Measurements from ENCODE around the gene TCAF1.

The TCAF1 gene

DNA sequence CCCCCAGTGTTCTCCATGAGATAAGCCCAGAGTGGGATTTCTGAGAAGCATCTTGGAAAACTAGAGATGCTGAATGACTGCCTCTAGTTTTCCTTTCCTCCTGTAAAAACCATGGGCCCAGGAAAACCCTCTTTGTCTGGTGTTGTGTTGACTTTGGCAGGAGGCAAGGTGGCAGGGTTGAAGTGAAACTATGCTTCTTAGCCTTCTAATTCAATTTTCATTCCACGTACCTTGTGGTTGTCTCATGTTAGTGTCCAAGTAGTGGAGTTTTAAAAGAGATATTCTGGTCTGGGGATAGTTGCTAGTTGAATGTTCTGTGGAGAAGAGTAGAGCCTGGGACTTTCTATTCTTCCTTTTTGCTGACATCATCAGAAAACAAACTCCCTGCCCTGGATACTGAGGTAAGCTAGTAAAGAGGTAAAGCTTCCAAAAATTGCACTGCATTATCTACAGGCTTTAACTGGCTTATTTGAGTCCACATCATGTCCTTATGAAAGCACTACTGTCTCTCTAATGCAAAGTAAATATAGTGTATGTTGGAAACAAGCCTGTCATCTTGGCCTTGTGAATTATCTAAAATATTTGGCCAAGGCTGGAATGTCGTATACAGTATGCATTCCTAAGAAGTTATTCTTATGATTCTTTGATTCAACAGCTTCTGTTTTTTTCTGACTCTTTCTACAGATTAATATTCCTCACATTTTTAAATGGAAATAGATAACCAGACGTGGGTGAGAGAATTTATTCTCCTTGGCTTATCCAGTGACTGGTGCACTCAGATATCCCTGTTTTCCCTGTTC, 32.8 kb upstream of the TCAF1 start, which contains the start of gene OR2F2:
TSS of gene OR2F2 (plus strand) at position 708 of the 800 bp plus-strand sequence. CDS start at position 708, 0 bp downstream.
- TF ChIP-seq, protein P1, sequence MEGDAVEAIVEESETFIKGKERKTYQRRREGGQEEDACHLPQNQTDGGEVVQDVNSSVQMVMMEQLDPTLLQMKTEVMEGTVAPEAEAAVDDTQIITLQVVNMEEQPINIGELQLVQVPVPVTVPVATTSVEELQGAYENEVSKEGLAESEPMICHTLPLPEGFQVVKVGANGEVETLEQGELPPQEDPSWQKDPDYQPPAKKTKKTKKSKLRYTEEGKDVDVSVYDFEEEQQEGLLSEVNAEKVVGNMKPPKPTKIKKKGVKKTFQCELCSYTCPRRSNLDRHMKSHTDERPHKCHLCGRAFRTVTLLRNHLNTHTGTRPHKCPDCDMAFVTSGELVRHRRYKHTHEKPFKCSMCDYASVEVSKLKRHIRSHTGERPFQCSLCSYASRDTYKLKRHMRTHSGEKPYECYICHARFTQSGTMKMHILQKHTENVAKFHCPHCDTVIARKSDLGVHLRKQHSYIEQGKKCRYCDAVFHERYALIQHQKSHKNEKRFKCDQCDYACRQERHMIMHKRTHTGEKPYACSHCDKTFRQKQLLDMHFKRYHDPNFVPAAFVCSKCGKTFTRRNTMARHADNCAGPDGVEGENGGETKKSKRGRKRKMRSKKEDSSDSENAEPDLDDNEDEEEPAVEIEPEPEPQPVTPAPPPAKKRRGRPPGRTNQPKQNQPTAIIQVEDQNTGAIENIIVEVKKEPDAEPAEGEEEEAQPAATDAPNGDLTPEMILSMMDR (IDR thresholded peaks at IDR 0.05; ENCODE audit: insufficient read depth, low read length), result no peak
- TF ChIP-seq, protein P2, sequence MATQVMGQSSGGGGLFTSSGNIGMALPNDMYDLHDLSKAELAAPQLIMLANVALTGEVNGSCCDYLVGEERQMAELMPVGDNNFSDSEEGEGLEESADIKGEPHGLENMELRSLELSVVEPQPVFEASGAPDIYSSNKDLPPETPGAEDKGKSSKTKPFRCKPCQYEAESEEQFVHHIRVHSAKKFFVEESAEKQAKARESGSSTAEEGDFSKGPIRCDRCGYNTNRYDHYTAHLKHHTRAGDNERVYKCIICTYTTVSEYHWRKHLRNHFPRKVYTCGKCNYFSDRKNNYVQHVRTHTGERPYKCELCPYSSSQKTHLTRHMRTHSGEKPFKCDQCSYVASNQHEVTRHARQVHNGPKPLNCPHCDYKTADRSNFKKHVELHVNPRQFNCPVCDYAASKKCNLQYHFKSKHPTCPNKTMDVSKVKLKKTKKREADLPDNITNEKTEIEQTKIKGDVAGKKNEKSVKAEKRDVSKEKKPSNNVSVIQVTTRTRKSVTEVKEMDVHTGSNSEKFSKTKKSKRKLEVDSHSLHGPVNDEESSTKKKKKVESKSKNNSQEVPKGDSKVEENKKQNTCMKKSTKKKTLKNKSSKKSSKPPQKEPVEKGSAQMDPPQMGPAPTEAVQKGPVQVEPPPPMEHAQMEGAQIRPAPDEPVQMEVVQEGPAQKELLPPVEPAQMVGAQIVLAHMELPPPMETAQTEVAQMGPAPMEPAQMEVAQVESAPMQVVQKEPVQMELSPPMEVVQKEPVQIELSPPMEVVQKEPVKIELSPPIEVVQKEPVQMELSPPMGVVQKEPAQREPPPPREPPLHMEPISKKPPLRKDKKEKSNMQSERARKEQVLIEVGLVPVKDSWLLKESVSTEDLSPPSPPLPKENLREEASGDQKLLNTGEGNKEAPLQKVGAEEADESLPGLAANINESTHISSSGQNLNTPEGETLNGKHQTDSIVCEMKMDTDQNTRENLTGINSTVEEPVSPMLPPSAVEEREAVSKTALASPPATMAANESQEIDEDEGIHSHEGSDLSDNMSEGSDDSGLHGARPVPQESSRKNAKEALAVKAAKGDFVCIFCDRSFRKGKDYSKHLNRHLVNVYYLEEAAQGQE (IDR thresholded peaks at IDR 0.05; ENCODE audit: insufficient replicate concordance, low read depth), result no peak
- TF ChIP-seq SPI1 (IDR thresholded peaks at IDR 0.05; ENCODE audit: borderline replicate concordance, low read depth), result no peak
- TF ChIP-seq POLR2AphosphoS5 (IDR thresholded peaks at IDR 0.05; ENCODE audit: low read depth), result no peak
- TF ChIP-seq GABPA (IDR thresholded peaks at IDR 0.05; ENCODE audit: low read depth), result no peak
- Histone ChIP-seq H3K4me3 (replicated peaks; ENCODE audit: insufficient read depth, low read length) (no peak within 1 kb of the TSS), H3K27ac (replicated peaks) (no peak within 1 kb of the TSS), H3K27me3 (ENCODE audit: insufficient read depth, poor library complexity, severe bottlenecking) (no peaks in the 10 kb centered on the region)
- no peak for DNase-seq (ENCODE audit: low read depth in 1 of 2, low spot score in 1 of 2)

DNA sequence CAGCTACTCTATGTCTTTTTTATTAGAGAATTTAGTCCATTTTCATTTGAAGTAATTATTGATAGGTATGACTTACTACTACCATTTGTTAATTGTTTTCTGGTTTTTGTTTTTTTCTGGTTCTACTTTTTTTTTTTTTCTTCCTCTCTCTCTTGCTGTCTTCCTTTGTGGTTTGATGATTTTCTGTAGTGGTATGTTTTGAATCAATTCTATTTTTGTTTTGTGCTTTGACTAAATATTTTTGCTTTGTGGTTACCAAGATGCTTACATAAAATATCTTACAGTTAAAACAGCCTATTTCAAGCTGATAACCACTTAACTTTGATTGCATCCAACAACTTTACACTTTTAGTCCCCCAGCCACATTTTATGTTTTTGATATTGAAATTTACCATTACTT, 29.8 kb upstream of the TCAF1 start:
- H3K4me3 ChIP-seq (replicated peaks; ENCODE audit: insufficient read depth, low read length), result no peak overlapping the region
- DNase-seq (ENCODE audit: low read depth in 1 of 2, low spot score in 1 of 2), result no peak
- TF ChIP-seq POLR2AphosphoS5 (IDR thresholded peaks at IDR 0.05; ENCODE audit: low read depth) (no peak), GABPA (IDR thresholded peaks at IDR 0.05; ENCODE audit: low read depth) (no peak), SPI1 (IDR thresholded peaks at IDR 0.05; ENCODE audit: borderline replicate concordance, low read depth) (no peak)
- TF ChIP-seq, protein P2 (IDR thresholded peaks at IDR 0.05; ENCODE audit: insufficient replicate concordance, low read depth), result no peak
- TF ChIP-seq, protein P1 (IDR thresholded peaks at IDR 0.05; ENCODE audit: insufficient read depth, low read length), result no peak
- no peak overlapping the region for H3K27ac ChIP-seq (replicated peaks)
- no peaks in the 10 kb centered on the region for H3K27me3 ChIP-seq (ENCODE audit: insufficient read depth, poor library complexity, severe bottlenecking)

DNA sequence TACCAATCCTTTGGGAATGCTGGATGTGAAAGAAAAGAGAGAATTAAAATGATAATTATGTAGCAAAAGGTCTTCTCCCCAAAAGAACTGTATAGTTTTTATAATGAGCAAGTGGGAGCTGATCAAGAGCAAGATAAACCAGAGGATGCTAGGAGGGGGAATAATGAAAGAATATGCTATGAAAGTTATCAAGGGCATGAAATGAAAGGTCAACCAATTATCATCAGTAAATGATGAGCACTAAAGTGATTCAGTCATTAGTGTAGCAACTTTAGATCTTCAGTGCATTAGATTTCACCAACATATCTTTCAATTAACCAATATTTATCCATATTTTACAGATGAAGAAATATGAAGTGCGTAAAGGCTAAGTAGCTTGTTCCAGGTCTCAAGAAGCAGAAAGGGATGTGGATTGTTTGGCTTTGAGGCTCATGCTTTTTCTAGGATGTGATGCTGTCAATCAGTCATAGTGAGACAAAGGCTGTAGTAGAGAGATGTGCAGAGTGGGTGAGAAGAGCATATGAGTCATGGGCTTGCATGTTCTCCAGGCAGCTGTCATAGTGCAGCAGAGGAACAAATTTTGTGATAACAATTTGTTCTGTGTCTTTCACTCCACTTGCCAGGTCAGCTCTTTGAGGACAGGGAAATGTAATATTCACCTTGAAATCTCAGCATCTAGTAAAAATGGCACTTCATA, 27.4 kb upstream of the TCAF1 start:
- no peak overlapping the region for H3K27ac ChIP-seq (replicated peaks)
- H3K27me3 ChIP-seq (ENCODE audit: insufficient read depth, poor library complexity, severe bottlenecking), result no peaks in the 10 kb centered on the region
- TF ChIP-seq, protein P1 (IDR thresholded peaks at IDR 0.05; ENCODE audit: insufficient read depth, low read length), result no peak
- TF ChIP-seq GABPA (IDR thresholded peaks at IDR 0.05; ENCODE audit: low read depth) (no peak), POLR2AphosphoS5 (IDR thresholded peaks at IDR 0.05; ENCODE audit: low read depth) (no peak), SPI1 (IDR thresholded peaks at IDR 0.05; ENCODE audit: borderline replicate concordance, low read depth) (no peak)
- TF ChIP-seq, protein P2 (IDR thresholded peaks at IDR 0.05; ENCODE audit: insufficient replicate concordance, low read depth), result no peak
- H3K4me3 ChIP-seq (replicated peaks; ENCODE audit: insufficient read depth, low read length), result no peak overlapping the region
- no peak for DNase-seq (ENCODE audit: low read depth in 1 of 2, low spot score in 1 of 2)
